Gastrocnemius medialis (tissue), 4 donors: ENCODE results near the gene SLC34A3.

ENCODE experiments used
- POLR2A ChIP-seq, 2 donors: fragments of 450-650 bp; IDR thresholded peaks; one replicate each; pipeline ENCODE4 v1.6.1; 2017; ENCODE audit warnings: antibody characterized with exemption in 2 of 2, mild to moderate bottlenecking in 2 of 2, moderate library complexity in 2 of 2
- TF ChIP-seq, protein P1 (sequence below), 5 experiments: fragments of 450-650 bp in 3 of 5; fragments of 200-600 bp in 2 of 5; sonication (generic) in 2 of 5; IDR thresholded peaks in 4 of 5; conservative IDR thresholded peaks in 1 of 5; 1 replicate in 4 of 5; 2 replicates in 1 of 5; pipeline ENCODE4 v1.5.1; 2016 to 2019; ENCODE audit warnings: antibody characterized with exemption in 5 of 5, mild to moderate bottlenecking in 3 of 5, moderate library complexity in 3 of 5

DNA sequence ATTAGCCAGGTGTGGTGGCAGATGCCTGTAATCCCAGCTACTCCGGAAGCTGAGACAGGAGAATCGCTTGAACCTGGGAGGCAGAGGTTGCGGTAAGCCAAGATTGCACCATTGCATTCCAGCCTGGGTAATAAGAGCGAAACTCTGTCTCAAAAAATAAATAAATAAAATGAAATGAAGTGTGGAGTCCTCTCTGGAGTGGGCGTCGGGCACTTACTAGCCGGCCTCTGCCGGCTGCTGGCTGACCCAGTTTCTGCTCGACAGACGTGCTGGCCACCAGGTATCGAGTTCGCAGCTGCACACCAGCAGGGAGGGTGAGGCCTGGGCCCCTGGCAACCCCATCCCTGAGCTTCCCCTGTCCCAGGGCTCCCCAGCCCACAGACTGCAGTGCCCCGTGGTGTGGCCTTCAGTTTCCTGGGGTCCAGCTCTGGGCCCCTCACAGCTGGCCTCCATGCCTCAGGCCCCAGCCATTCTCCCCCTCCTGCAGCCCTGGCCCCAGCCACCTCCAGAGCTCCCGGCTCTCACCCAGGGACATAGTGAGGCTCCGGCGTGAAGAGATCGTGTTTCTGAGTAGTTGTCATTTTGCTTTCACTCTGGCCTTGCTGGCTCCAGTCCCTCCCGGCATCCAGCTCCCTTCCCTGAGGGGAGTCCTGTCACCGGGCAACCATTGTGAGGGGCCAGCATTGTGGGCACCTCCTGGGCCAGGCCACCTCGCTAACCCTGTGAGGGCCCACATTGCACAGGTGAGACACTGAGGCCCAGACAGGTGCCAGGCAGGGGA, 16.6 kb downstream of the SLC34A3 start:
- TF ChIP-seq, protein P1, sequence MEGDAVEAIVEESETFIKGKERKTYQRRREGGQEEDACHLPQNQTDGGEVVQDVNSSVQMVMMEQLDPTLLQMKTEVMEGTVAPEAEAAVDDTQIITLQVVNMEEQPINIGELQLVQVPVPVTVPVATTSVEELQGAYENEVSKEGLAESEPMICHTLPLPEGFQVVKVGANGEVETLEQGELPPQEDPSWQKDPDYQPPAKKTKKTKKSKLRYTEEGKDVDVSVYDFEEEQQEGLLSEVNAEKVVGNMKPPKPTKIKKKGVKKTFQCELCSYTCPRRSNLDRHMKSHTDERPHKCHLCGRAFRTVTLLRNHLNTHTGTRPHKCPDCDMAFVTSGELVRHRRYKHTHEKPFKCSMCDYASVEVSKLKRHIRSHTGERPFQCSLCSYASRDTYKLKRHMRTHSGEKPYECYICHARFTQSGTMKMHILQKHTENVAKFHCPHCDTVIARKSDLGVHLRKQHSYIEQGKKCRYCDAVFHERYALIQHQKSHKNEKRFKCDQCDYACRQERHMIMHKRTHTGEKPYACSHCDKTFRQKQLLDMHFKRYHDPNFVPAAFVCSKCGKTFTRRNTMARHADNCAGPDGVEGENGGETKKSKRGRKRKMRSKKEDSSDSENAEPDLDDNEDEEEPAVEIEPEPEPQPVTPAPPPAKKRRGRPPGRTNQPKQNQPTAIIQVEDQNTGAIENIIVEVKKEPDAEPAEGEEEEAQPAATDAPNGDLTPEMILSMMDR (IDR thresholded peaks at IDR 0.05 in 4 of 5, conservative IDR thresholded peaks at IDR 0.05 in 1 of 5) = no peak
- no peak for TF ChIP-seq POLR2A (IDR thresholded peaks at IDR 0.05)
